Endothelial cell of hepatic sinusoid (primary cell): ENCODE results near the gene PPP1R37.

Experiments
- in situ Hi-C: cut with HindIII; loops from 2 replicates; pipeline ENCODE4 v1.10.0; 2017; ENCODE audit warnings: low sequenced_read_pairs

Gene PPP1R37

GRCh38 chr19:45163751-45164460 lies 70.9 kb downstream of the PPP1R37 start:
- in situ Hi-C loops: no loop called here

- in situ Hi-C loops: no loop called here
Observed at GRCh38 chr19:45164577-45165335, 71.8 kb downstream of the PPP1R37 start.

DNA sequence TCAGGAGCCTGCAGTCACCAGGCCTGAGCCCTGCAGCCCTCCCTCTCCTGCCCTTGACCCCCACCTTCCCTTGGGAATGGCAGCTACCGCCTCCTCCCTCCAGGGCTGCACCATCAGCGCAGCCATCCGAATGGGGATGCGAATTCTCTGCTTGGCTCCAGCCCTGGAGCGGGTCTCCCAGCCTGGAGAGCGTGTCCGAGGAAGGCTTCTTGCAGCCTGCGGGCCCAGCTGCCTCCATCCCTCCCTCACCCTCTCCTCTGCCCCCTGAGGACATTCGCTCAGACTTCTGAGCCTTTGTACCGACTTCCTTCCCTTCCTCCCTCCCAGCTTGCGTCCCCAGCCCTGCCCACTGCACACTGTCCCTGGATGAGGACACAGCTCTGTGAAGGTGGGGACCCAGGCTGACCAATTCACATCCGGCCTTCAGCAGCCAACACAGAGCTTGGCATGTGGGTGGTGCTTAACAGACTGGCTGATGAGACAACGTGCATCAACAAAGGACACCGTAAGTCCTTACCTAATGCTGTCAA lies 73.8 kb downstream of the PPP1R37 start:
- in situ Hi-C loops: no loop called here

DNA sequence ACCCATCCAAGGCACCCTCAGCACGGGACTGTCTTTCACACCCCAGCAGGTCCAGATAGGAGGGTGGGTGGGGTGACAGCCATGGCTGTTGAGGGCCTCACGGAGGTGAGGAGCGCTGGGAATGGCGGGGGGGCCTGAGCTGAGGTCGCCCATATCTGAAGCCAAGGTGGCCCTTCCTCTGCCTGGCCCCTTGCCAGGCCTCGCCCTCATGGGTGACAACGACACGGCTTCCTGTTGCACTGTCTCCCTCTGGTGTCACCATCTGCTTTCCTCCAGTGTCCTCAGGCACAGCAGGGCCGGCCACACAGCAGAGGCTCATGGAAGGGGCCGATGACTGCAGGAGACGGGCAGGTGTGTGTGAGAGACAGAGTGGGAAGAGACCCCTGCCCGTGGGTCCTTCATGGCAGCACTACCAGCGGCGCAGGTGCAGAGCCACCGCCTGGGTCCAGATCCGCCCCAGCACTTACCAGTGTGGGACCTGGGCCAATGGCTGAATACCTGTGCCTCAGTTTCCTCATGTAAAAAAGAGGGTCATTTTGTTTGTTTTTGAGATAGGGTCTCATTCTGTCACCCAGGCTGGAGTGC lies 75.9 kb downstream of the PPP1R37 start:
- in situ Hi-C loops: no loop called here

DNA sequence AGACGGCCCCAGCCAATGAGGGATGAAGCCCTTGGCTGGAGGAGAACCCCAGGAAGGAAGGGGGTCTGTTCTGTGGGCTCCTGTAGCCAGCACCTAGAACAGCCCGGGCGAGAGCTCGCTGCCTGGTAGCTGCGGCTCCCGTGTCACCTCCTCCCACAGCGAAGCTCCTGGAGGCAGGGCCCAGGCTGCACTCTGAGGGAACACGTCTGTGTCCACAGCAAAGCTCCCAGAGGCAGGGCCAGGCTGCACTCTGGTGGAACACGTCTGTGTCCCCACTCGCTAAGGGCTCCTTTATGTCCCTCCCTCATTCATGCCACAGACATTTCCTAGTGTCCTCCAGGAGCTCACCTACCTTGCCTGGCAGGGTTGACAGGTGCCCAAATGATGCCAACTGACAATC lies 76.6 kb downstream of the PPP1R37 start:
- in situ Hi-C loops: no loop called here

GRCh38 chr19:45170146-45171106 lies 77.4 kb downstream of the PPP1R37 start:
- in situ Hi-C loops: no loop called here

DNA sequence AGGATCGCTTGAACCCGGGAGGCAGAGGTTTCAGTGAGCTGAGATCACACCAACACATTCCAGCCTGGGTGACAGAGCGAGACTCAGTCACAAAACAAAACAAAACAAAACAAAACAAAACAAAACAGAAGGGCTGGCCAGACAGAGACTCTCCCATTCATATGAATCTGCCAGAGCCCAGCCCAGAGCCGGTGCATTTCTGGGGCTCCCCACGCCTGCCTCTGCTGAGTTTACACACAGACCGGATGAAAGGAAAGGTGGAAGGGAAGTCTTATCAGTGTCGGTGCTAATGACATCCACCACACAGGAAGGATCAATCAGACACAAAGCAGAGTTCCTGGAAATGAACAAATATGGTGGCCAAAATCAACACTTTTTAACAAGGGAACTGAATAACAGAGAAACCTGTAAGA lies 78.2 kb downstream of the PPP1R37 start:
- in situ Hi-C loops: no loop called here

- in situ Hi-C loops: no loop called here
Observed at GRCh38 chr19:45172173-45172572, 79.2 kb downstream of the PPP1R37 start.

DNA sequence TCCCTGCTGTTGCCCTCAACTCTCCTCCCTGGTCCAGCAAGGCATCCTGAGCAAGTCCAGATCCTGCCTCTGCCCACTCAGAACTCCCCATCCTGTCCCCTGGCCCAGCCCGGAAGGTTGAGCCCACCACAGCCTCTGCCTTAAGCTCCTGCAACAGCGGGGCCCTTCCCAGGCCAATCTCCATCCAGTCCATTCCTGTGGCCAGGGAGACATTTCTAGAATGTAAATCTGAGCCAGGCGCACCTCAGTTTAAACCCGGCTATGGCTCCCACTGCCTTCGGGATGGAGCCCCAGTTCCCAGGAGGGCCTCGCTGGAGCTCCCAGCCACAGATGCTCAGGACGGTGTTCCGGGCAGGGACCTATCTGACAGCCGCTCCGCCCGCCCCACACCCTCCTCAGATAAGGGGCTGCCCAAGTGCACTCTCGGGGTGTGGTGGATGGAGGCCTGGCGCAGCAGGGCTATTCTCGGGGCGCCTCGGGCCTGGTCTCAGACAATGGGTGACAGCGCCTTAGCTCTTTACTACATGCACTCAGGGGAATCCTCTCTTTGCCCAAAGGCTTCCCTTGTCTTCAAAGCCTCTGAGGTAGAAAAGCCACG lies 79.7 kb downstream of the PPP1R37 start:
- in situ Hi-C loops: no loop called here

DNA sequence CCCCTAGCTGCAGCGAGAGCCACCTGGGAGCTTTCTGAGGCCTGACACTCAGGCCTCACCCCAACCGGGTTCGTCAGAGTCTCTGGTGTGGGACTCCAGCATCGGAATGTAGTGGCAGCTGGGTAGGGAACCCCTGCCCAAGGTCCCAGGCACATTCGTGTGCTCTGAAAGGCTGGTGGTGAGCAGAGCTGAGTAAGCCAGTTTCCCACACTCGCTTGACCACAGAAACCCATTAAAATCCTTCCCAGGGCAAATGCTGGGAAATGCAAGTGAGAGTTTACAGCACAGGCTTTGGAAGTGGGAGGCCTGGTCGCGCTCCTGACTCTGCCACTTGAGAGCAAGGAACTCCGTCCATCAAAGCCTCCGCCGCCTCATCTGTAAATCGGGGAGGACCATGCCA lies 80.8 kb downstream of the PPP1R37 start:
- in situ Hi-C loops: no loop called here

- in situ Hi-C loops: no loop called here
Observed at GRCh38 chr19:45175515-45176345, 82.8 kb downstream of the PPP1R37 start.

GRCh38 chr19:45177817-45178261 lies 84.9 kb downstream of the PPP1R37 start, which contains the start of gene TRAPPC6A:
TSS of gene TRAPPC6A (minus strand) at chr19:45178237. CDS start at chr19:45178218, 19 bp downstream.
- in situ Hi-C loops: no loop called here

GRCh38 chr19:45178262-45179071 lies 85.5 kb downstream of the PPP1R37 start, which contains the start of gene BLOC1S3:
TSS of gene BLOC1S3 (plus strand) at chr19:45178784. CDS start at chr19:45179297, 513 bp downstream.
- in situ Hi-C loops: no loop called here

DNA sequence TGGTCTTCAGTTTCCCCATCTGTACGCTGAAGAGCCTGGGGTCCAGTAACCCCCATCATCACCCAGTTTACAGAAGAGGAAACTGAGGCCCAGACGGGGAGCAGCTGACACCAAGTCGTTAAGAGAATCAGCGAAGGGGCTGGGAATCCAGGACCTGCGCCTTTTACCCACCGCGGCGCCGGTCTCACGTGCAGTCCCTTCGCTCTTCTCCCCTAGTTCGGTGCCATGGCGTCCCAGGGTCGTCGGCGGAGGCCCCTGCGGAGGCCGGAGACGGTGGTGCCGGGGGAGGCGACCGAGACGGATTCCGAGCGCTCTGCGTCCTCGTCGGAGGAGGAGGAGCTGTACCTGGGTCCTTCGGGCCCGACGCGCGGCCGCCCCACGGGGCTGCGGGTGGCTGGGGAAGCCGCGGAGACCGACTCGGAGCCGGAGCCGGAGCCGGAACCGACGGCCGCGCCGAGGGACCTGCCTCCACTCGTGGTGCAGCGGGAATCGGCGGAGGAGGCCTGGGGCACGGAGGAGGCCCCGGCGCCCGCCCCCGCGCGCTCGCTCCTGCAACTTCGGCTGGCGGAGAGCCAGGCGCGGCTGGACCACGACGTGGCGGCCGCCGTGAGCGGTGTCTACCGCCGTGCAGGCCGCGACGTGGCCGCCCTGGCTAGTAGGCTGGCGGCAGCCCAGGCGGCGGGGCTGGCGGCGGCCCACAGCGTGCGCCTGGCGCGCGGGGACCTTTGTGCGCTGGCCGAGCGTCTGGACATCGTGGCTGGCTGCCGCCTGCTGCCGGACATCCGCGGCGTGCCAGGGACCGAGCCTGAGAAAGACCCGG lies 86.3 kb downstream of the PPP1R37 start:
- in situ Hi-C loops: no loop called here

DNA sequence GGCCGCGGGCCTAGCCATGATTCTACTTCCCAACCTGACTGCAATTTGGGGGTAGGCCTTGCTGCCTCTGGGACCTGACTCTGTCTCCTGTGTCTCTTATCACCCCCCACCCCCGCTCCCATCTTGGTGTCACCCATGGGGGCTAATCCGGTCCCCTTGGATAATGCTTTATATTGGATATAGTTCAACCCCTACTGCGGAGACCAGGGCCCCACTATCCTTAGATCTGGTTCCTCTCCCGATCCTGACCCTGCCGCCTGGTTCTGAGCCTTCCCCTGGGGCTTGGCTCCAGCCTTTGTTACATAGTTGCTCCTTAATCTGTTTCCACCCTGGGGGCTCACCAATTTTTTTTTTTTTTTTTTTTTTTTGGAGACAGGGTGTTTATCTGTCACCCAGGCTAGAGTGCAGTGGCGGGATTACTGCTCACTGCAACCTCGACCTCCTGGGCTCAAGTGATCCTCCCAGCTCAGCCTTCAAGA lies 87.0 kb downstream of the PPP1R37 start:
- in situ Hi-C loops: no loop called here

DNA sequence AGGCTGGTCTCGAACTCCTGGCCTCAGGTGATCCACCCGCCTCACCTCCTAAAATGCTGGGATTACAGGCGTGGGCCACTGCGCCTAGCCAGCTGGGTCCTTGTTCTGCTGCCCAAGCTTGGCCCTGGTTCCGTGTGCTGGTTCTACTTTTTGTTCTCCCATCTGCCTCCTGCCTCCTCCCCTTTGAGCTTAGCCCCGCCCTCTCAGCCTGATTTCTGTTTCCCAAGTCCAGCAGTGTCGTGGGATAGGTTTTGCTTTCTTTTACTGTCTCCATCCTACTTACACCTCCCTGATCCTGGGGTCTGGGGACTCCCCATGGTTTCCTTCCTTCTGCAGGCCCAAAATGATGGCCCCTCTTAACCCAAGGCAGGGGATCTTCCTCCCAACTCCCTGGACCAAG lies 88.0 kb downstream of the PPP1R37 start:
- in situ Hi-C loops: no loop called here

DNA sequence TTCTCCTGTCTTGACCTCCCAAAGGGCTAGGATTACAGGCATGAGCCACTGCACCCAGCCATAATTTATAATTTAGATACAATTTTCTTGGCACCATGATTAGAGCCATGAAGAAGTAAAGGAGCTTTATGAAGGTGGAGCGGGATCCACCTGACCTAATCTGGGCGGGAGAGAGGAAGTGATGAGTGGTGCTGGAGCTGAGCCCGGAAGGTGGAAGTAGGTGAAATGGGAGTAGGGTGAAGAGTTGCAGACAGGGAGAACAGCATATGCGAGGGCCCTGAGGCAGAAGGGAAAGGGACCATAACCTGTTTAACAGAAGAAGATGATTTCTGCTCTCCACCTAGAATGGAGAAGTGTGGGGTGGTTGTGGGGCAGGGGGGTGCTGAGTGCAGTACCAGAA lies 89.8 kb downstream of the PPP1R37 start:
- in situ Hi-C loops: no loop called here
